RWPE2 (cell line): Measurements from ENCODE around the gene MAPK10.

Source experiments
- ATAC-seq: fragments of 200-7000 bp; cut with Tn5 transposase; 3 replicates; pipeline ENCODE4 v1.9.1; 2021; ENCODE audit warnings: low read depth
- DNase-seq: peaks from one replicate; pipeline ENCODE4 v3.0.0-alpha.2; 2020; ENCODE audit warnings: low spot score
- H3K27ac ChIP-seq: fragments of 450-650 bp; 2 replicates; pipeline ENCODE4 v1.5.1; 2017; ENCODE audit warnings: mild to moderate bottlenecking; ENCODE audit not compliant: poor library complexity, severe bottlenecking
- H3K27me3 ChIP-seq: fragments of 250-450 bp; sonication (Bioruptor Pico); 2 replicates; pipeline ENCODE4 v1.5.1; 2021; ENCODE audit warnings: mild to moderate bottlenecking, moderate library complexity; ENCODE audit not compliant: insufficient read depth, poor library complexity, severe bottlenecking
- H3K36me3 ChIP-seq: fragments of 250-450 bp; sonication (Bioruptor Pico); 2 replicates; pipeline ENCODE4 v1.5.1; 2020; ENCODE audit warnings: low read depth, mild to moderate bottlenecking, moderate library complexity
- H3K4me1 ChIP-seq: fragments of 250-450 bp; sonication (Bioruptor Pico); 2 replicates; pipeline ENCODE4 v1.5.1; 2021; ENCODE audit warnings: mild to moderate bottlenecking, moderate library complexity; ENCODE audit not compliant: insufficient read depth, poor library complexity, severe bottlenecking
- H3K4me3 ChIP-seq: fragments of 250-450 bp; sonication (Bioruptor Pico); 2 replicates; pipeline ENCODE4 v1.5.1; 2021; ENCODE audit warnings: mild to moderate bottlenecking, moderate library complexity; ENCODE audit not compliant: severe bottlenecking
- H3K9me3 ChIP-seq: fragments of 250-450 bp; sonication (Bioruptor Pico); 2 replicates; pipeline ENCODE4 v1.5.1; 2021; ENCODE audit warnings: mild to moderate bottlenecking, moderate library complexity; ENCODE audit not compliant: severe bottlenecking
- CTCF ChIP-seq: fragments of 450-650 bp; IDR thresholded peaks from one replicate; pipeline ENCODE4 v1.5.1; 2017; ENCODE audit warnings: mild to moderate bottlenecking, moderate library complexity; ENCODE audit not compliant: poor library complexity, severe bottlenecking

The MAPK10 gene

GRCh38 chr4:86354390-86354789 lies 5.5 kb downstream of the MAPK10 start:
- H3K9me3 ChIP-seq, result no peaks in the 10 kb centered on the region
- DNase-seq, result no peak

GRCh38 chr4:86346320-86346719 lies 13.5 kb downstream of the MAPK10 start:
- Histone ChIP-seq H3K4me1 (no peaks in the 10 kb centered on the region), H3K27me3 (no peaks in the 10 kb centered on the region), H3K36me3 (no peaks in the 10 kb centered on the region), H3K4me3 (no peak overlapping the region), H3K27ac (no peak overlapping the region), H3K9me3 (no peaks in the 10 kb centered on the region)
- no peak for ATAC-seq
- no peak for DNase-seq
- no peak for TF ChIP-seq CTCF

More at GRCh38 chr4:86354390-86354789, 5.5 kb downstream of the MAPK10 start:
- no peak for TF ChIP-seq CTCF
- Histone ChIP-seq H3K27me3 (no peaks in the 10 kb centered on the region), H3K4me1 (no peaks in the 10 kb centered on the region), H3K27ac (no peak overlapping the region), H3K36me3 (no peaks in the 10 kb centered on the region), H3K4me3 (no peak overlapping the region)
- no peak for ATAC-seq

- DNase-seq (no peak), ATAC-seq (no peak)
- no peak overlapping the region for H3K4me3 ChIP-seq
- H3K27me3 ChIP-seq, result no peaks in the 10 kb centered on the region
- no peaks in the 10 kb centered on the region for H3K9me3 ChIP-seq
- no peak for TF ChIP-seq CTCF
- H3K4me1 ChIP-seq, result peaks cover 3% of the 10 kb centered on the region
- H3K27ac ChIP-seq, result no peak overlapping the region
- H3K36me3 ChIP-seq, result no peaks in the 10 kb centered on the region
Measured at GRCh38 chr4:86344127-86344526, 15.7 kb downstream of the MAPK10 start.

- Histone ChIP-seq H3K4me3 (no peak overlapping the region), H3K27me3 (no peaks in the 10 kb centered on the region), H3K9me3 (no peaks in the 10 kb centered on the region), H3K36me3 (no peaks in the 10 kb centered on the region), H3K27ac (no peak overlapping the region), H3K4me1 (peaks cover 8% of the 10 kb centered on the region)
- ATAC-seq, result peak; percentile 95
- no peak for TF ChIP-seq CTCF
- no peak for DNase-seq
Measured at GRCh38 chr4:86338989-86339388, 20.9 kb downstream of the MAPK10 start.

GRCh38 chr4:86338521-86338920 lies 21.3 kb downstream of the MAPK10 start:
- TF ChIP-seq CTCF, result no peak
- H3K27me3 ChIP-seq, result no peaks in the 10 kb centered on the region
- no peaks in the 10 kb centered on the region for H3K36me3 ChIP-seq
- H3K4me1 ChIP-seq, result peaks cover 8% of the 10 kb centered on the region
- ATAC-seq (no peak), DNase-seq (no peak)
- no peak overlapping the region for H3K4me3 ChIP-seq
- H3K27ac ChIP-seq, result no peak overlapping the region
- no peaks in the 10 kb centered on the region for H3K9me3 ChIP-seq
